ENCODE results near the gene ZIC1.

Gene ZIC1

GRCh38 chr3:147397155-147397874, 11.8 kb upstream of the ZIC1 start:
- no peak for DNase-seq

- no peak for DNase-seq
These were observed 11.0 kb upstream of the ZIC1 start for GRCh38 chr3:147397875-147398812.

- DNase-seq = no peak
These were observed 10.2 kb upstream of the ZIC1 start for GRCh38 chr3:147398813-147399534.

GRCh38 chr3:147400111-147400510, 9.1 kb upstream of the ZIC1 start:
- DNase-seq = no peak

- DNase-seq = no peak
These were observed 8.2 kb upstream of the ZIC1 start for GRCh38 chr3:147400999-147401398.

- no peak for DNase-seq
These were observed 7.7 kb upstream of the ZIC1 start for GRCh38 chr3:147401421-147401820.

GRCh38 chr3:147402159-147402558, 7.0 kb upstream of the ZIC1 start:
- no peak for DNase-seq

GRCh38 chr3:147403511-147403910, 5.7 kb upstream of the ZIC1 start:
- no peak for DNase-seq

GRCh38 chr3:147404000-147404799, 5.0 kb upstream of the ZIC1 start:
- DNase-seq = no peak

GRCh38 chr3:147404800-147405230, 4.3 kb upstream of the ZIC1 start:
- no peak for DNase-seq

- no peak for DNase-seq
These were observed 3.7 kb upstream of the ZIC1 start for GRCh38 chr3:147405231-147406027.

GRCh38 chr3:147406028-147406931, 2.9 kb upstream of the ZIC1 start, which contains the start of gene ZIC4:
Gene ZIC4 (minus strand): TSS chr3:147406543. CDS start chr3:147402797, 3,746 bp downstream.
- DNase-seq = no peak

- no peak for DNase-seq
These were observed 2.1 kb upstream of the ZIC1 start for GRCh38 chr3:147407114-147407497.

- no peak for DNase-seq
These were observed 1.5 kb upstream of the ZIC1 start for GRCh38 chr3:147407498-147408187.

- DNase-seq = no peak
These were observed 721 bp upstream of the ZIC1 start for GRCh38 chr3:147408188-147409100.

GRCh38 chr3:147410116-147410525, 956 bp downstream of the ZIC1 start:
- DNase-seq = no peak

GRCh38 chr3:147410526-147411237, 1.5 kb downstream of the ZIC1 start:
- DNase-seq = no peak

GRCh38 chr3:147411238-147411814, 2.2 kb downstream of the ZIC1 start:
- DNase-seq = no peak
